Esophagus muscularis mucosa (tissue), 4 donors: Measurements from ENCODE around the gene INO80E.

Experiments
- EP300 ChIP-seq: sonication (generic); formaldehyde crosslinking; IDR thresholded peaks from one replicate; pipeline ENCODE4 v1.6.1; 2017; ENCODE audit warnings: antibody characterized with exemption
- POLR2A ChIP-seq: fragments of 450-650 bp; IDR thresholded peaks from one replicate; pipeline ENCODE4 v1.6.1; 2017; ENCODE audit warnings: antibody characterized with exemption, moderate library complexity, mild to moderate bottlenecking, low read depth
- TF ChIP-seq, protein P1 (sequence below), 3 experiments: fragments of 200-600 bp in 2 of 3; fragments of 450-650 bp in 1 of 3; sonication (generic) in 2 of 3; IDR thresholded peaks; one replicate each; pipeline ENCODE4 v1.5.1; 2017 to 2019; ENCODE audit warnings: antibody characterized with exemption in 3 of 3, mild to moderate bottlenecking in 2 of 3, moderate library complexity in 1 of 3

DNA sequence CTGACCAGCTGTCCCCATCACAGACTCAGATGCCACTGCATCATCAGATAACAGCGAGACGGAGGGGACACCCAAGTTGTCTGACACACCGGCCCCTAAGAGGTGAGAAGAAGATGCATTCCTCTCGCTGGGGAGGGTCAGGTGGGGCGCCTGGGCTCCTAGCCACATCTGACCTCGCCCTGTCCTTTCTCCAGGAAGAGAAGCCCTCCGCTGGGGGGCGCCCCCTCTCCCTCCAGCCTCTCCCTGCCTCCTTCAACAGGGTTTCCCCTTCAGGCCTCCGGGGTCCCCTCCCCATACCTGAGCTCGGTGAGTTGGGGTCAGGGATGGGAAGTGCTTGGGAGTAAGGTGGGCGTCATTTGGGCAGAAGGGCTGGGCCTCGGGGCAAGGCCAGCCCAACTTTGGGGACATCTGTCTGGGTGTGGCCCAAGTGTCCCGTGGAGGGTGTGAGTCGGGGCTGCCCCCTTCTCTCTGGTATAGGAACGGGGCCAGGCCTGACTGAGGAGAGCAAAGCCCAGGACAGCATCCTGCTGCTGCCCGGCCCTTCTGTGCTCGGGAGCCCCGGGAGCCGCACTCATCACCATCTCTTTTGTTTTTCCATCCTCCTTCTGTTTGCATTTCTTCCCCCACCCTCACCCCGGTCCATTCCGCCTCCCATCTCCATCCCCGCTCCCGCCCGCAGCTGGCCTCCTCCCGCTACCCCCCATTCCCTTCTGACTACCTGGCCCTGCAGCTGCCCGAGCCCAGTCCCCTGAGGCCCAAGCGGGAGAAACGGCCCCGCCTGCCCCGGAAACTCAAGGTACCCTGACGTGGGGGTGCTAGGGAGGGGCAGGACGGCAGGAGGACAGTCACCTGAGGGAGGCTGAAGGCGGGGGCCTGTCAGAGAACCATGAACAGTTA is 4.9 kb downstream of the INO80E start:
- TF ChIP-seq, protein P1, sequence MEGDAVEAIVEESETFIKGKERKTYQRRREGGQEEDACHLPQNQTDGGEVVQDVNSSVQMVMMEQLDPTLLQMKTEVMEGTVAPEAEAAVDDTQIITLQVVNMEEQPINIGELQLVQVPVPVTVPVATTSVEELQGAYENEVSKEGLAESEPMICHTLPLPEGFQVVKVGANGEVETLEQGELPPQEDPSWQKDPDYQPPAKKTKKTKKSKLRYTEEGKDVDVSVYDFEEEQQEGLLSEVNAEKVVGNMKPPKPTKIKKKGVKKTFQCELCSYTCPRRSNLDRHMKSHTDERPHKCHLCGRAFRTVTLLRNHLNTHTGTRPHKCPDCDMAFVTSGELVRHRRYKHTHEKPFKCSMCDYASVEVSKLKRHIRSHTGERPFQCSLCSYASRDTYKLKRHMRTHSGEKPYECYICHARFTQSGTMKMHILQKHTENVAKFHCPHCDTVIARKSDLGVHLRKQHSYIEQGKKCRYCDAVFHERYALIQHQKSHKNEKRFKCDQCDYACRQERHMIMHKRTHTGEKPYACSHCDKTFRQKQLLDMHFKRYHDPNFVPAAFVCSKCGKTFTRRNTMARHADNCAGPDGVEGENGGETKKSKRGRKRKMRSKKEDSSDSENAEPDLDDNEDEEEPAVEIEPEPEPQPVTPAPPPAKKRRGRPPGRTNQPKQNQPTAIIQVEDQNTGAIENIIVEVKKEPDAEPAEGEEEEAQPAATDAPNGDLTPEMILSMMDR (IDR thresholded peaks at IDR 0.05): no peak
- no peak for TF ChIP-seq POLR2A
- TF ChIP-seq EP300: no peak
